Activated CD4-positive, alpha-beta T cell treated with anti-CD3 and anti-CD28 coated beads, Interleukin-2, amount 50 U/mL, for 24 hours (primary cell): ENCODE results near the gene SFXN3.

Experiments
- DNase-seq, 2 donors: peaks; one replicate each; pipeline ENCODE4 v3.0.0-alpha.2; 2020; ENCODE audit warnings: low read depth in 1 of 2, low spot score in 1 of 2

Gene SFXN3

DNA sequence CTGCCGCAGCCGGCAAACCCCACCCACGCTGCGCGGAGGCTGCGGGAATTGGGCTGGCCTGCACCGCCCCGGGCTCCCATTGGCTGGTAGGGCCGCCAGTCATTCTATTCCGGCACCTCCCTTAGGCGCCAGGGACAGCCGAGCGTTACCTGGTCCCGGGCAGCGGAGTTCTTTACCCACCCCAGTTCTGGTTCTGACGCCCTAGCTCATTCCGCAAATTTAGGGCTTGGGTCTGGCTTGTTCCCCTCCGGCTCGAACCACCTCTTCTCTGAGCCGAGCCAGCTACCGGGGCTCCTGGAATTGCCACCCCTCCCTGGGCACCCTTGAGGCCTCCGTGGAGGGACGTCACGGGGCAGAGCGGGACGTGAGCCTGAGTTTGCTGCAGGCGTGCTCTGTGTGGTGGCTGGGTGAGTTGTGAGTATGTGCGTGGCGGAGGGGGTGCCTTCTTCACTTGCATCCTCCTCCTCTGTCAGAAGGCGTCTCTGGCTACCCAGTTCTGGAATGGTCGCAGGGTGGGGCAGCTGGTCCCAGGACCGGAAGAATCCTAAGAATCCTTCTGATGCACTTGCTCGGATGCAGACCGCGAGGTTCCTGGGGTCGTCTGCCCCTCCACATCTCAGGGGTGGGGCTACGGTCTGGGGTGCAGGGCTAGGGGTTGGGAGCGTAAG lies at the start of gene SFXN3, which contains the start of gene PDZD7:
Gene SFXN3 (plus strand): TSS at position 107 of the 668 bp plus-strand sequence. CDS start 3,461 bp downstream, outside the sequence.
Gene PDZD7 (minus strand): TSS at position 2 of the 668 bp plus-strand sequence. CDS start 910 bp downstream, outside the sequence.
- DNase-seq, result peak; percentile 88 to 92

DNA sequence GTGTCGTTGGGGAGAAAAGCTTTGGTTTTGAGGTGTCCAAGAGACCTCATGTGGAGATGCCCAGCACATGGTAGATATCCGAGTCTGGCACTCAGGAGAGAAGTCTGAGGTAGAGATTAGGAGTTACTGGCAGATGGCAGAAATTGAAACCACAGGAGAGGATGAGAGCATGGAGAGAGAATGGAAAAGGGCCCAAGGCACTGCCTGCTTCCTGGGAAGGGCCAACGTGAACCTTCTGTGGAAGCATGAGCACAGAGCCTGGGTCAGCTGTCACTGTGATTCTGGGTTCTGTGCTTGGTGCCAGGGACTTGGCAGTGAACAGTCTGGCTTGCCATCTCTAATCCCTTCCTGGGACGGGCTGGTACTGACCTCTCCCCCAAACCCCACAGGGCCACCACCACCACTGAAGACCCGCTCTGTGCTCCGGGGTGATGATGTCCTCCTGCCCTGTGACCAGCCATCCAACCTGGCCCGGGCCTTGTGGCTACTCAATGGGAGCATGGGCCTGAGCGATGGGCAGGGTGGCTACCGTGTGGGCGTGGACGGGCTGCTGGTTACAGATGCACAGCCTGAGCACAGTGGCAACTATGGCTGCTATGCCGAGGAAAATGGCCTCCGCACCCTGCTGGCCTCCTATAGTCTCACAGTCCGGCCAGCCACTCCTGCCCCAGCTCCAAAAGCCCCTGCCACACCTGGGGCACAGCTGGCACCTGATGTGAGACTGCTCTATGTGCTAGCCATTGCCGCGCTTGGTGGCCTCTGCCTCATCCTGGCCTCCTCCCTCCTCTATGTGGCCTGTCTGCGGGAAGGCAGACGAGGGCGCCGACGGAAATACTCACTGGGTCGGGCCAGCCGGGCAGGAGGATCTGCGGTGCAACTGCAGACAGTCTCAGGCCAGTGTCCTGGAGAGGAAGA lies 47.9 kb upstream of the SFXN3 start:
- no peak for DNase-seq

- DNase-seq, result no peak
These were observed 47.0 kb upstream of the SFXN3 start for GRCh38 chr10:100983868-100984671.

DNA sequence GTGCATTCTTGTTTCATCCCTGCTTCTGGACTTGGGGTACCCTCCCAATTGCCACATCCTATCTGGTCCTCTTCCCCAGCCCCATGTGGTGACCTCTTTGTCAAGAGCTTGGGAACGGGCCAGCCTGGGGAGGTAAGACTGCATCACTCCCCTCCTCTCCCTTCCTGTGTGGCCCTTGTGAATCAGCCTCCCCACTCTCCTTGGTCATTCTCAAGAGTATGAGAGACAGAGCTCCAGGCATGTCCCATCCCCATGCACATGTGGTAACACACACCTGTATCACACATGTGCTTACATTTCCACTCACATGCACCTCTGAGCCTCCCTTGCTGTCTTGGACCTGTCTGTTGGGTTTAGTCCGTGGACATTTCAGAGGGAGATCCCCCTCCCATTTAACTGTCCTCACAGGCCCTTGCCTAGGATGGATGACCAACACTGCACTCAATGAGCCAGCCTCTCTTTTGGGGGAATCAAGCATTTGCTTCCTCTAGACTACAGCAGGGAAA lies 46.3 kb upstream of the SFXN3 start:
- no peak for DNase-seq

GRCh38 chr10:100985336-100985735 lies 45.7 kb upstream of the SFXN3 start:
- no peak for DNase-seq

- DNase-seq, result no peak
These were observed 44.4 kb upstream of the SFXN3 start for GRCh38 chr10:100986623-100986951.

GRCh38 chr10:100986952-100987684 lies 43.9 kb upstream of the SFXN3 start, which contains the start of the genes MRPL43 and TWNK:
Gene MRPL43, minus strand, starts transcription at chr10:100987497. Its CDS starts 54 bp downstream, at chr10:100987443.
Gene TWNK, plus strand, starts transcription at chr10:100987543. Its CDS starts 668 bp downstream, at chr10:100988211.
- DNase-seq, result peak; percentile 76 to 86

- no peak for DNase-seq
These were observed 43.4 kb upstream of the SFXN3 start for GRCh38 chr10:100987685-100988049.

GRCh38 chr10:100988166-100988565 lies 42.9 kb upstream of the SFXN3 start:
- DNase-seq, result no peak

DNA sequence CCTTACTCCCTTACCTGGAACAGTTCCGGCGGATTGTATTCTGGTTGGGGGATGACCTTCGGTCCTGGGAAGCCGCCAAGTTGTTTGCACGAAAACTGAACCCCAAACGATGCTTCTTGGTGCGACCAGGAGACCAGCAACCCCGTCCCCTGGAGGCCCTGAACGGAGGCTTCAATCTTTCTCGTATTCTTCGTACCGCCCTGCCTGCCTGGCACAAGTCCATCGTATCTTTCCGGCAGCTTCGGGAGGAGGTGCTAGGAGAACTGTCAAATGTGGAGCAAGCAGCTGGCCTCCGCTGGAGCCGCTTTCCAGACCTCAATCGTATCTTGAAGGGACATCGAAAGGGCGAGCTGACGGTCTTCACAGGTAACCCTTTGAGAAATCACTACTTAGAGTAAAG lies 41.9 kb upstream of the SFXN3 start:
- no peak for DNase-seq

- no peak for DNase-seq
These were observed 36.9 kb upstream of the SFXN3 start for GRCh38 chr10:100993986-100994708.

GRCh38 chr10:100995181-100995580 lies 35.9 kb upstream of the SFXN3 start:
- DNase-seq, result no peak

GRCh38 chr10:100996678-100997359 lies 34.2 kb upstream of the SFXN3 start:
- DNase-seq, result peak in 1 of 2 donors; percentile 26

DNA sequence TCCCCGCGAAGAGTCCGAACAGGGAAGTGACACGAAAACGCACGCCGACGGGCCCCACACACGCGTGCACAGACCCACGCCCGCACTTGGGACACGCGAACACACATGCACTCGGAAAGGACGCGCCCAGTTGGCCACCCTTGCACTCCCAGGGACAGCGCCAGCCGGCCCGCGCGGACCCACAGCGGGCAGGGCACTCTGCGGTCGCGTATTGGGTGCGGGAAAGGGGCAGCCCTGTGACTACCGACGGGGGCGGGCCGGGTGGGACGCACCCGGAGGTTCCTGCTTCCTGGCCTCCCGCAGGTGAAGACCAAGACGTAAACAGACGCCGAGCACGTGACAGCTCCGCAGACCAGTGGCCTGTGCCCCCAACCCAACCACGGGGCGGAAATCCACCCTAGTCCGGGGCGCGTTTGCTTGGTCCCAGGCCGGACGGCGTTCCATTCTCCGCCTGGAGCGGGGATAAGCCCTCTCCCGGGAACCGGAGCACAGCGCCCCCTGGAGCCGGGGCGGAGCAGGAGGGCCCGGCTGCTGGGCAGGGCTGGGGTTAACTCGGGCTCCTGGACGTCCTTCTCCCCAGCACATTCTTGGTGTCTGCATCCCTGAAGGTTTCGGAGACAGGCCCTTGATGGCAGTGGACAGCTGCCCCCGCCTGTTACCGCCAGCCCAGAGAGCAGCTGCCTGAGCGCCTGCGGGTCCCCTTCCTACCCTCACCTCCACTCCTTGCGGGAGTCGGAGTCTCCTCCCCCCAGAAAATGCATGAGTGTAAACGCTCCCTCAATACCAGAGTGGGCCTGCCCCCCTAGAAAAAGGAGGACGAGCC lies 33.5 kb upstream of the SFXN3 start:
- DNase-seq, result peak; percentile 40 to 55

GRCh38 chr10:100998183-100998990 lies 32.6 kb upstream of the SFXN3 start:
- peak; percentile 30 to 37 for DNase-seq

DNA sequence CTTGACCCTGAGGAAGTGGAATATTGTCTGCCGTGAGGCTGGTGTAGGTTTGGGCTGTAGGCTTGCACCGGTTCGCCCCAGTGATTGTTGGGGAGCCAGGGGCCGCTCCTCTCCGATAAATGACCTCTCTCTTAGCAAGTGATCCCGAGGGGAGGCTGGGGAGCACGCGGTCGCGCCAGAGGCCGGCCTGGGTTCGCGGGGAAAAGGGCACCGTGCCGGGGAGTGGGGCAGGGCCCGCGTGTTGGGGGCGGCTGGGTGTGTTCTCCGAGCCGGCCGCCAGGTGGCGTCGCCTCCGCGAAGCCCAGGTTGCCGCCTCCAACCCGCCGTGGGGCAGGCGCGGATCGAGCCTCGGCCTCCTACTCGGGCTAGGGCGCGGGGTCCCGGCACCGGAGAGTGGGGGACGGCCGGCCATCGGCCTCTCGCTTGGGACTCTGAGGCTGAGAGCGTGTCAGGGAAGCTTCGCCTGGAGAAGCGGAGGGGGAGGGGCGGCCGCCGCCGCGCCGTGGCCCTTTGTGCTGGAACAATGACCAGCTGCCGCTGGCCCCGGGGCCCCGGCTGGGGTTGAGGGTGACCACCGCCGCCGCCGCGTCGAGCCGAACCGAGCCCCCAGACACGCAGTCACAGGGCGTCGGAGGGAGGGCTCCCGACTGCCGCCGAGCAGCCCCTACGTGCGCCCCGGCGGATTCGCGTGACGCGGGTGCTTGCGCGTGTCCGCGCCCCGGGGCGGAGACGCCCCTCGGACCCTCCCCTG lies 31.9 kb upstream of the SFXN3 start:
- peak; percentile 57 to 64 for DNase-seq

DNA sequence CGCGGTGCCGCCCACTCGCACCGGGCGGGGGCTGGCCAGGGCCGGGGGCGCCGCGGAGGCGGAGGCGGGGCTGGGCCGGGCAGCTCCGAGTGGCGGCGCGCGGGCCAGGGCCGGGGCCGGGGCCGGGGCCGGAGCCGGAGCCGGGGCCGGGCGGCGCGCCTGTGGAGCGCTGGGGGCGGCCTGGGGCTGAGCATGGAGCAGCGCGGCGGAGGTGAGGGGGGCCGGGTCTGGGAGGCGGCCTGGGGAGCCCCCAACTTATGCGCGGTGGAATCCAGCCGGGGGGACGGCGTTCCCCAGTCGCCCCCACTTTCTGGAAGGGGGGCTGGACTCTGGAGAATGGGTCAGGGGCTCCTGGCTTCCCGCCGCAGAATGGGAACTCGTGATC lies 31.3 kb upstream of the SFXN3 start, which contains the start of gene LZTS2:
Gene LZTS2 (plus strand): TSS at position 67 of the 385 bp plus-strand sequence. CDS start 2,731 bp downstream, outside the sequence.
- DNase-seq, result no peak
